Loucy (cell line): ENCODE data around the gene PSME2.

Source experiments
- H2AFZ ChIP-seq: fragments of 200-600 bp; sonication (generic); 2 replicates; pipeline ENCODE4 v1.6.0; 2016; ENCODE audit warnings: antibody characterized with exemption, mild to moderate bottlenecking, low read length, moderate library complexity
- H3F3A ChIP-seq: fragments of 200-600 bp; 2 replicates; pipeline ENCODE4 v1.6.0; 2016; ENCODE audit warnings: antibody characterized with exemption, low read depth, mild to moderate bottlenecking
- H3K27me3 ChIP-seq: fragments of 200-600 bp; sonication (generic); 2 replicates; pipeline ENCODE4 v1.6.1; 2014; ENCODE audit warnings: low read length, mild to moderate bottlenecking; ENCODE audit not compliant: insufficient read depth, poor library complexity, severe bottlenecking
- H3K36me3 ChIP-seq: fragments of 200-600 bp; sonication (generic); 2 replicates; pipeline ENCODE4 v1.6.1; 2016; ENCODE audit warnings: low read length; ENCODE audit not compliant: insufficient read depth
- H3K4me1 ChIP-seq: fragments of 200-600 bp; sonication (generic); 2 replicates; pipeline ENCODE4 v1.5.1; 2014; ENCODE audit warnings: low read length, mild to moderate bottlenecking; ENCODE audit not compliant: insufficient read depth, poor library complexity, severe bottlenecking
- H3K4me2 ChIP-seq: fragments of 200-600 bp; sonication (generic); 2 replicates; pipeline ENCODE4 v1.6.0; 2014; ENCODE audit warnings: antibody characterized with exemption, low read length, low read depth, mild to moderate bottlenecking; ENCODE audit not compliant: poor library complexity, severe bottlenecking
- H3K4me3 ChIP-seq: fragments of 200-600 bp; sonication (generic); 2 replicates; pipeline ENCODE4 v1.5.1; 2014; ENCODE audit warnings: low read length, mild to moderate bottlenecking, mixed read lengths; ENCODE audit not compliant: poor library complexity, severe bottlenecking
- H3K79me2 ChIP-seq: fragments of 200-600 bp; sonication (generic); 2 replicates; pipeline ENCODE4 v1.6.1; 2014; ENCODE audit warnings: low read length; ENCODE audit not compliant: insufficient read depth
- H3K9ac ChIP-seq: fragments of 200-600 bp; sonication (generic); 2 replicates; pipeline ENCODE4 v1.6.0; 2014; ENCODE audit warnings: mild to moderate bottlenecking, low read depth, low read length, moderate library complexity; ENCODE audit not compliant: poor library complexity, severe bottlenecking
- H3K9me2 ChIP-seq: fragments of 200-600 bp; sonication (generic); replicated peaks from 2 replicates; pipeline ENCODE4 v1.6.1; 2016; ENCODE audit warnings: low read depth, low read length, mixed read lengths
- H3K9me3 ChIP-seq: fragments of 200-600 bp; sonication (generic); 2 replicates; pipeline ENCODE4 v1.6.1; 2014; ENCODE audit warnings: mild to moderate bottlenecking, antibody characterized with exemption, low read length, low read depth; ENCODE audit not compliant: insufficient read depth
- H4K20me1 ChIP-seq: fragments of 200-600 bp; sonication (generic); 2 replicates; pipeline ENCODE4 v1.6.0; 2014; ENCODE audit warnings: antibody characterized with exemption, low read length, mild to moderate bottlenecking; ENCODE audit not compliant: insufficient read depth, poor library complexity, severe bottlenecking
- CTCF ChIP-seq: fragments of 200-600 bp; sonication (generic); conservative IDR thresholded peaks from 2 replicates; pipeline ENCODE4 v1.5.1; 2014; ENCODE audit warnings: mild to moderate bottlenecking, antibody characterized with exemption, low read length
- EZH2phosphoT487 ChIP-seq: fragments of 200-600 bp; IDR thresholded peaks from 2 replicates; pipeline ENCODE4 v1.6.1; 2018; ENCODE audit warnings: antibody characterized with exemption, mild to moderate bottlenecking, moderate library complexity, borderline replicate concordance

Gene PSME2

GRCh38 chr14:24129410-24129998 lies 16.9 kb downstream of the PSME2 start:
- H3K79me2 ChIP-seq: no peaks in the 10 kb centered on the region
- H3K4me1 ChIP-seq: peaks cover 15% of the 10 kb centered on the region
- H3K9me2 ChIP-seq: no peaks in the 10 kb centered on the region
- no peak overlapping the region for H3K4me2 ChIP-seq
- H2AFZ ChIP-seq: no peak overlapping the region
- H3K9me3 ChIP-seq: no peaks in the 10 kb centered on the region
- H3K36me3 ChIP-seq: no peaks in the 10 kb centered on the region
- TF ChIP-seq EZH2phosphoT487 (no peak), CTCF (no peak)
- no peaks in the 10 kb centered on the region for H4K20me1 ChIP-seq
- H3K27me3 ChIP-seq: no peaks in the 10 kb centered on the region
- no peaks in the 10 kb centered on the region for H3F3A ChIP-seq
- no peak overlapping the region for H3K4me3 ChIP-seq
- no peak overlapping the region for H3K9ac ChIP-seq

GRCh38 chr14:24127673-24128072 lies 18.7 kb downstream of the PSME2 start:
- Histone ChIP-seq H3K4me2 (no peak overlapping the region), H3K27me3 (no peaks in the 10 kb centered on the region)
- TF ChIP-seq CTCF (no peak), EZH2phosphoT487 (no peak)

GRCh38 chr14:24126939-24127338 lies 19.5 kb downstream of the PSME2 start:
- Histone ChIP-seq H3F3A (no peaks in the 10 kb centered on the region), H3K9me2 (no peaks in the 10 kb centered on the region), H3K4me3 (no peak overlapping the region), H3K9me3 (no peaks in the 10 kb centered on the region), H3K27me3 (no peaks in the 10 kb centered on the region), H2AFZ (no peak overlapping the region), H3K4me1 (peaks cover 8% of the 10 kb centered on the region), H3K4me2 (no peak overlapping the region), H4K20me1 (no peaks in the 10 kb centered on the region), H3K9ac (no peak overlapping the region), H3K36me3 (peaks cover 7% of the 10 kb centered on the region; the same call in 1 of the 2 replicates), H3K79me2 (no peaks in the 10 kb centered on the region)
- TF ChIP-seq CTCF (no peak), EZH2phosphoT487 (no peak)

More at GRCh38 chr14:24127673-24128072, 18.7 kb downstream of the PSME2 start:
- Histone ChIP-seq H3K4me1 (peaks cover 14% of the 10 kb centered on the region), H3K4me3 (no peak overlapping the region), H3F3A (no peaks in the 10 kb centered on the region), H3K79me2 (no peaks in the 10 kb centered on the region), H3K9me2 (no peaks in the 10 kb centered on the region), H3K36me3 (peaks cover 4% of the 10 kb centered on the region; the same call in 1 of the 2 replicates), H3K9me3 (no peaks in the 10 kb centered on the region), H3K9ac (no peak overlapping the region), H2AFZ (no peak overlapping the region), H4K20me1 (no peaks in the 10 kb centered on the region)
